Mesodermal cell (in vitro differentiated cells): Measurements from ENCODE around the gene RAE1. TPM values are rescaled to one million over a fixed set of nuclear protein-coding genes. Genes with fewer than 3 reads are reported as not detected.

Experiments used
- H3K27ac ChIP-seq: 2 replicates; pipeline ENCODE4 v1.7.0; 2013; ENCODE audit warnings: mild to moderate bottlenecking, low read depth, low read length, moderate library complexity; ENCODE audit not compliant: severe bottlenecking
- H3K36me3 ChIP-seq: 2 replicates; pipeline ENCODE4 v1.7.1; 2013; ENCODE audit warnings: mild to moderate bottlenecking, low read length, moderate library complexity; ENCODE audit not compliant: control insufficient read depth, insufficient read depth
- H3K4me1 ChIP-seq: one replicate; pipeline ENCODE4 v1.7.1; 2013; ENCODE audit warnings: mild to moderate bottlenecking, low read length; ENCODE audit not compliant: insufficient read depth, control insufficient read depth, poor library complexity, severe bottlenecking
- H3K4me3 ChIP-seq: 2 replicates; pipeline ENCODE4 v1.7.0; 2013; ENCODE audit warnings: low read length, control low read depth, mild to moderate bottlenecking; ENCODE audit not compliant: insufficient read depth, poor library complexity, severe bottlenecking; ENCODE audit errors: extremely low read depth
- H3K9me3 ChIP-seq: 2 replicates; pipeline ENCODE4 v1.7.1; 2013; ENCODE audit warnings: mild to moderate bottlenecking, low read length, moderate library complexity; ENCODE audit not compliant: control insufficient read depth
- WGBS, 2 experiments: methylation state at CpG; one replicate each; pipeline ENCODE4 v1.1.5; 2013; ENCODE audit warnings: missing lambda C conversion rate in 2 of 2; ENCODE audit not compliant: insufficient coverage in 2 of 2; 5-methylcytosine and 5-hydroxymethylcytosine counted together
- polyA plus RNA-seq, 2 experiments: library from polyadenylated mRNA; stranded (reverse); fragments of 50-300 nt; gene quantifications; one replicate each; pipeline ENCODE4 v1.2.3, GENCODE V29; 2013

Gene RAE1, protein sequence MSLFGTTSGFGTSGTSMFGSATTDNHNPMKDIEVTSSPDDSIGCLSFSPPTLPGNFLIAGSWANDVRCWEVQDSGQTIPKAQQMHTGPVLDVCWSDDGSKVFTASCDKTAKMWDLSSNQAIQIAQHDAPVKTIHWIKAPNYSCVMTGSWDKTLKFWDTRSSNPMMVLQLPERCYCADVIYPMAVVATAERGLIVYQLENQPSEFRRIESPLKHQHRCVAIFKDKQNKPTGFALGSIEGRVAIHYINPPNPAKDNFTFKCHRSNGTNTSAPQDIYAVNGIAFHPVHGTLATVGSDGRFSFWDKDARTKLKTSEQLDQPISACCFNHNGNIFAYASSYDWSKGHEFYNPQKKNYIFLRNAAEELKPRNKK
- 33.5 TPM for polyA plus RNA-seq (2013, experiment 1 of 2)
- polyA plus RNA-seq (2013, experiment 2 of 2), result 30.6 TPM

GRCh38 chr20:57351042-57351783 lies at the start of gene RAE1:
RAE1 (plus strand) TSS chr20:57351255; CDS start chr20:57354039, 2,784 bp downstream.
- no peaks in the 10 kb centered on the region for H3K9me3 ChIP-seq
- peaks cover 31% of the 10 kb centered on the region for H3K36me3 ChIP-seq
- H3K27ac ChIP-seq, result peak within 1 kb of the TSS; percentile 80
- 0 to 1% methylated on average over 62 to 63 of the region's 64 CpGs for WGBS, 2 experiments
- peaks cover 11% of the 10 kb centered on the region for H3K4me1 ChIP-seq
- H3K4me3 ChIP-seq, result peak within 1 kb of the TSS; percentile 92

DNA sequence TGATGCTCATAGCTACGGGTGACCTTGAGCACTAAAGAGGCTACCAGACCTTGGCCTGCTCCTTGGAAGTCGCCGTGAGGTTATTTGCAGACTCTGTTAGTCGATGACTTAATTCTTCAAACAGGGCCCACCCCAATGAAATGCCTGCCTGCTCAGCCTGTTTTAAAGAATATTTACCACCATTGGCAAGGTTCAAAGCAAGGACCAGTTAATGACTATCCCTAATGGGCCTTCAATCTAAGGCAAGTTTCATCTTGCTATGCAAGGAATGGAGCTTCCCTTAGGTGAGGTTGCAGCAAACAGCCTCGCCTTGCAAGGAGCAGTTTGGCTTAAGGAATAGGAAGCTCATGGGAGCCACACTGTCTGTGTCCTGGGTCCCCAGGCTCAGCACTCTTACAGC lies 44.3 kb upstream of the RAE1 start:
- Histone ChIP-seq H3K36me3 (no peaks in the 10 kb centered on the region), H3K4me3 (no peak overlapping the region), H3K4me1 (peaks cover 5% of the 10 kb centered on the region), H3K9me3 (no peaks in the 10 kb centered on the region), H3K27ac (no peak overlapping the region)
- 91 to 98% methylated on average over 4 to 5 of the region's 5 CpGs for WGBS, 2 experiments

DNA sequence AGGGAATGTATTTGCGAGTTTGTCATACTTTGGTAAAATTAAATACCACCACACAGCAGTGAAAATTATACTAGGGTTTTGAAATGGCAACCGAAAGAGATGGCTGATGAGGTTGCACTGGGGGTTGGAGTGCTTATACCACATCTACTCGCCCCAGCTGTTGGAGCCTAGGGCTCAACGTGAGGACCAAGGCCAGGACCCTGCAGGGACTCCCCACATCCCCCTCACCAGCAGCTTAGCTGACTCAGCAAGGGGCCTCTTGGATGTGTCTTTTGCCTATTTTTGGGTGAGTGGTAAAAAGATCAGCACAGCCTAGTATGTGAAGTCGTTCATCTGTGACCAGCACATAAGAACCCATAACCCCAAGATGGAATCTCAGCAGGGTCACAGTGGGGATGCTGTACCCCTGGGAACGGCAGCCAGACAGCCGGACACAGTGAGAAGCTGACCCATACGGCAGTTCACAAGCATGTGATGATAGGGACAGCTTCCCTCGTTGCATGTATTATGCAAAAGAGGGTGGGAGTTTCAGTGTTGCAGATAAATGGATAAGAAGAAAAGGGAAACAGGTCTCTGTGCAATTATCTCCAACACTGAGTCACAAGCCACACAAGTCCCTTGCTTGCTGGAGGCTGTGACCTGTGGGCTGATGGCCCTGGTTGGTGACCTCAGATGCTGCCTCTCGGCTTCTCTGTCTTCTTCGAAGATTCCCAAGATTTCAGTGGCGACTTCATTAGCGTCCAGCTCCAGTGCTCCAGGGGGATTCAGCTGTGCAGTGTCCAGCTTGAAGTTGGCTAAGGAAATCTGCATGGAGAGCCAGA lies 42.4 kb upstream of the RAE1 start:
- H3K9me3 ChIP-seq, result no peaks in the 10 kb centered on the region
- H3K27ac ChIP-seq, result no peak overlapping the region
- WGBS, 2 experiments, result 86 to 88% methylated on average over 7 to 9 of the region's 13 CpGs
- no peak overlapping the region for H3K4me3 ChIP-seq
- peaks cover 5% of the 10 kb centered on the region for H3K4me1 ChIP-seq
- no peaks in the 10 kb centered on the region for H3K36me3 ChIP-seq

- Histone ChIP-seq H3K27ac (no peak overlapping the region), H3K36me3 (no peaks in the 10 kb centered on the region), H3K4me1 (peaks cover 5% of the 10 kb centered on the region), H3K9me3 (no peaks in the 10 kb centered on the region), H3K4me3 (no peak overlapping the region)
- 91 to 99% methylated on average over 7 of the region's 9 CpGs for WGBS, 2 experiments
These were observed 41.4 kb upstream of the RAE1 start for GRCh38 chr20:57309544-57310115.

GRCh38 chr20:57310821-57311514 lies 40.1 kb upstream of the RAE1 start:
- no peaks in the 10 kb centered on the region for H3K9me3 ChIP-seq
- H3K36me3 ChIP-seq, result no peaks in the 10 kb centered on the region
- H3K4me1 ChIP-seq, result peaks cover 5% of the 10 kb centered on the region
- 97% methylated on average over 6 to 9 of the region's 11 CpGs for WGBS, 2 experiments
- no peak overlapping the region for H3K27ac ChIP-seq
- no peak overlapping the region for H3K4me3 ChIP-seq

- no peak overlapping the region for H3K4me3 ChIP-seq
- 98% methylated on average over 6 of the region's 6 CpGs for WGBS, 2 experiments
- no peaks in the 10 kb centered on the region for H3K36me3 ChIP-seq
- no peak overlapping the region for H3K27ac ChIP-seq
- peaks cover 5% of the 10 kb centered on the region for H3K4me1 ChIP-seq
- no peaks in the 10 kb centered on the region for H3K9me3 ChIP-seq
These were observed 38.9 kb upstream of the RAE1 start for GRCh38 chr20:57312138-57312537.

DNA sequence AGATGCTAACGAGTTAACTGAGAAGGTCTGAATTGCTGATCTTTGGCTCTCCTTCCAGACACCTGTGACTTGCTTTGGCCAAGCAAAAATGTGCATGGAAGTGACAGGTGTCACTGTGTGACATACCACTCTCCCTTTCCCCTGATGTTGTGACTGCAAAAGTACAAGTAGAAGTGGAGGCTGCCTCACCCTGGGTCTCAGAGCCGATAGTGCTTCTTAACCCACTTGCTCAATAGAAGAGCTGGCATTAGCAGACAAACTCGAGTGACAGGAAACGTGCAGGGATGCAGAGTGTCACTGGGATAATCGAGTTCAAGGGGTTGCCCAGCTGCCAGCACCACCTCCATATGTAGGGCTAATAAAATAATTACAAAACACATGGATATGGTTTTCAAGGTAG lies 37.8 kb upstream of the RAE1 start:
- Histone ChIP-seq H3K36me3 (no peaks in the 10 kb centered on the region), H3K4me1 (peaks cover 5% of the 10 kb centered on the region), H3K4me3 (no peak overlapping the region), H3K9me3 (no peaks in the 10 kb centered on the region), H3K27ac (no peak overlapping the region)
- 69 to 78% methylated on average over 2 to 3 of the region's 5 CpGs for WGBS, 2 experiments

DNA sequence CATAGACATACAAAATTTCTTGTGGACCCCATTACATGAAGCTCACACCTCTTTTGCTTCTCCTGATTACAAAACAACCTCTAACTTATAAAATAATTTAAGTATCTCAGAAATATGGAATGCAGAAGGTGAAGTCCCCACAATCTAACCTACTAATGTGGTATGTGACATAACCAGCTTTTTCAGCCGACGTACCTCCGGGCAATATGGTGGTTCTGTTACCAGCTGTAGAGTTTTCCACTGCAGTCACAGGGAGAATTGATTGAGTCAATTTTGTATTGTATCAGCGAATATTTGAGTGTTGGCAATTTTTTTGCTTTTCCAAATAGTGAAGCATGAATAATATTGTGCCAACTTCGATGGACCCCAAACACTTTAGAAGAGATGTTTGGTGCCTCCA lies 37.1 kb upstream of the RAE1 start:
- Histone ChIP-seq H3K9me3 (no peaks in the 10 kb centered on the region), H3K4me3 (no peak overlapping the region), H3K4me1 (peaks cover under 1% of the 10 kb centered on the region), H3K27ac (no peak overlapping the region), H3K36me3 (no peaks in the 10 kb centered on the region)
- 94 to 95% methylated on average over 2 to 5 of the region's 5 CpGs for WGBS, 2 experiments

DNA sequence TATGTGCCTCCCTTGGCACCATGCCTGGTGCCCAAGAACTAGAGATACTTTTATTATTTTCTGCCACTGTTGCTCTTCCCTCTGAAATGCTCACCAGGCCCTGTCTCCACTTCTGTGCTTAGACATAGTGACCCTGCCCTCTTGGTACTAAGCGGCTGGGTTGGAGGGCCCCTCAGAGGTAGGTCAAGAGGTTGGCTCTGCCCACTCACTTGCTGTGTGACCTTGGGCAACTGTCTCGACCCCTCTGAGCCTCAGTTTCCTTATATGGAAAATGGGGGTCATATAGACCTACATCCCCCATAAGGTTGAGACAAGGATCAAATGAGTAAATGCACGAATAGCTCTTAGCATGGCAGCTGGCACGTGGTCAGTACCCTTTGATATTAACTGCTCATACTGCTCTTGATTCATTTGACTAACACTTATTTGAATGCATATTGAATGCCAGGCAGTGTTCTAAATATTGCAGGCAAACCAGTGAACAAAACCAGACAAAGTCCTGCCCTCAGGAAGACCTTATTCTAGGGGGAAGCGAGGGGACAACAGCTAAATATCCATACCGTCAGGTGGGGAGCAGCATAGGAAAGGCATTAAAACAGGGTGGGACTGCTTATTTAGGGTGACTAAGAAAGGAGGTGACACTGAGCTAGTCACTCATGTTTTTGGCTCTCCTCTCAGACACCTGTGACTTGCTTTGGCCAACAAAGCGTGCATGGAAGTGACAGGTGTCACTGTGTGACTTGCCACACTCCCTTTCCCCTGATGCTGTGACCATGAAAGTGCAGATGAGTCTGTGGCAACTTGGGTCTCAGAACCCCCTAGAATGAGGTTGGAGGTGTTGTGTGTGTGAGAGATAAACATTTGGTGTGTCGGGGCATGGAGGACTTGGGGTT lies 35.7 kb upstream of the RAE1 start:
- Histone ChIP-seq H3K27ac (no peak overlapping the region), H3K9me3 (no peaks in the 10 kb centered on the region), H3K36me3 (no peaks in the 10 kb centered on the region), H3K4me3 (no peak overlapping the region), H3K4me1 (no peaks in the 10 kb centered on the region)
- WGBS, 2 experiments, result 91 to 98% methylated on average over 7 of the region's 8 CpGs
